Measurements from ENCODE around the gene MIA. TPM values are rescaled to one million over a fixed set of nuclear protein-coding genes. Genes with fewer than 3 reads are reported as not detected.
"Not testable (repeated sequence)": the region's sequence is repeated elsewhere in the genome, so short reads cannot be mapped to it uniquely, and the experiment has no call there.

The MIA gene
- polyA plus RNA-seq, 3 donors from 2014 or later: not detected

- Mint-ChIP-seq H3K9me3 (no peaks in the 10 kb centered on the region), H3K27me3 (ENCODE audit: low read depth in 3 of 3) (peaks cover 10 to 20% (median 14%) of the 10 kb centered on the region in 3 donors), H3K4me1 (peaks cover 83 to 92% of the 10 kb centered on the region in 2 donors), H3K36me3 (peaks cover 3 to 17% (median 16%) of the 10 kb centered on the region in 3 donors), H3K27ac (peak overlapping the region; percentile 89 to 98 (median 95)), H3K4me3 (peak overlapping the region; percentile 24 to 77 (median 66))
- peak; percentile 70 to 78 (median 73) for DNase-seq
These were observed 31.3 kb downstream of the MIA start for GRCh38 chr19:40806423-40807146.

- no peak for DNase-seq
- H3K36me3 Mint-ChIP-seq: peaks cover 3 to 13% (median 11%) of the 10 kb centered on the region in 3 donors
These were observed 32.1 kb downstream of the MIA start for GRCh38 chr19:40807147-40808020.

DNA sequence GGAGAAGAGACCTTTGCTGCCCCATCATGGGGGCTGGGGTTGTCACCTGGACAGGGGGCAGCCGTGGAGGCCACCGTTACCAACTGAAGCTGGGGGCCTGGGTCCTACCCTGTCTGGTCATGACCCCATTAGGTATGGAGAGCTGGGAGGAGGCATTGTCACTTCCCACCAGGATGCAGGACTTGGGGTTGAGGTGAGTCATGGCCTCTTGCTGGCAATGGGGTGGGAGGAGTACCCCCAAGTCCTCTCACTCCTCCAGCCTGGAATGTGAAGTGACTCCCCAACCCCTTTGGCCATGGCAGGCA, 32.7 kb downstream of the MIA start:
- no peaks in the 10 kb centered on the region for H3K9me3 Mint-ChIP-seq
- peaks cover 83 to 89% of the 10 kb centered on the region in 2 donors for H3K4me1 Mint-ChIP-seq
- H3K36me3 Mint-ChIP-seq: peaks cover 3 to 12% (median 9%) of the 10 kb centered on the region in 3 donors
- DNase-seq: no peak
- H3K4me3 Mint-ChIP-seq: peak overlapping the region in 2 of 5 donors; percentile 17 to 29
- peaks cover 10 to 21% (median 16%) of the 10 kb centered on the region in 3 donors for H3K27me3 Mint-ChIP-seq (ENCODE audit: low read depth in 3 of 3)
- H3K27ac Mint-ChIP-seq: peak overlapping the region in 4 of 6 donors; percentile 89 to 98 (median 93)

More at GRCh38 chr19:40807147-40808020, 32.1 kb downstream of the MIA start:
- H3K27ac Mint-ChIP-seq: peak overlapping the region; percentile 56 to 98 (median 92)
- H3K4me3 Mint-ChIP-seq: peak overlapping the region; percentile 38 to 77 (median 66)
- no peaks in the 10 kb centered on the region for H3K9me3 Mint-ChIP-seq
- H3K27me3 Mint-ChIP-seq (ENCODE audit: low read depth in 3 of 3): peaks cover 10 to 22% (median 16%) of the 10 kb centered on the region in 3 donors
- H3K4me1 Mint-ChIP-seq: peaks cover 83 to 92% of the 10 kb centered on the region in 2 donors

DNA sequence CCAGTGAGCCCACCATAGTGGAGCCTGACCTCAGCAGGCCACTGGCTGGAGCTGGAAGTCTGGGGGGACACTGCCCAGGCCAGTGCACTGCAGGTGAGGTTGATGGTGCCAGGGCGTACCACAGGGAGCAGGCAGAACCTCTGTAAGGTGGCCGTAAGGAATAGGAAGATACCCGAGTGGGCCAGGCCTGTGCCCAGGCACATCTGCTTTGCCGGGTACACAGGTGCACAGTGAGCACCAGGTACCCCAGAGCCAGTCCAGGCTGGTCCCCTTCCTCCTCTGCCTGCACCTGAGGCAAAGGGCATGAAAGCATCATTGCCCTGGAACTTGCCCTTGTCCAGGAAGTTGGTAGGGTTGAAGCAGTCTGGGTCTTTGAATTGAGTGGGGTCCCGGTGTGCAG, 33.2 kb downstream of the MIA start:
- DNase-seq: no peak
- Mint-ChIP-seq H3K4me1 (peaks cover 78 to 83% of the 10 kb centered on the region in 2 donors), H3K27ac (peak overlapping the region in 2 of 6 donors; percentile 61 to 97), H3K36me3 (peaks cover 3 to 12% (median 9%) of the 10 kb centered on the region in 3 donors), H3K9me3 (no peaks in the 10 kb centered on the region), H3K27me3 (ENCODE audit: low read depth in 3 of 3) (peaks cover 10 to 19% (median 14%) of the 10 kb centered on the region in 3 donors), H3K4me3 (peak overlapping the region in 4 of 5 donors; percentile 26 to 48 (median 41))

DNA sequence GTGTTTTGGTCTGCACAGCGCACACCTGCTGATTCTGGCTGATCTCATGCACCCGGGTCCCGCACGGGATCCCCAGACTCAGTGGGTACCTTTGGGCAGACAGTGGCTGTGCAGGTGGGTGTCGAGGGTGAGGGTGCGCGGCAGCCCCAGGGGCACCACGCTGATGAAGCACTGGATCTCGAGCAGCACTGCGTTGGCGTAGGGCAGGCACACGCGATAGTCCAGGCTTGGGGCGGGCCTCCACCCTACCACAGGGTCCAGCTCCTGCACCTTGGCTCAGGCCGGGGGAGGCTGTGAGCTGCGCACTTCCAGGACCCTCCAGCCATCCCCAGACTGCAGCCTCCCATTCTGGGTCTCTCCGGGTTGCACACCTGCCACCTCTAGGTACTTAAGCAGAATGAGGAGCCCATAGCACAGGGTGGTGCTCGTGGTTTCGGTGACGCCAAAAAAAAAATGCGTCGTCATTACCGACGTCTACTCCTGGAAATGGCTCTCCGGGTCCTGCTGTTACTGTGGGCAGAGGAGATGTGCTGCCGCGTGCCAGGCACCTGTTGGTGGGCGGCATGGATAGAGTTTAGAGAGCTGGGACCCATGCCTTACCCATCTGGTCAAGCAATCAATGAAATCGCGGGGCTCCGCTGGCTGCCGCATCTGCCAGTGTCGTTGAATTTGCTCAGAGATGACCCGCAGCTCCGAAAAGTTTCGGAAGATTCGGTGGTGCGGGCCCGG, 34.2 kb downstream of the MIA start:
- no peak for DNase-seq
- Mint-ChIP-seq H3K9me3 (no peaks in the 10 kb centered on the region), H3K4me3 (peak overlapping the region; percentile 6 to 99 (median 96)), H3K27me3 (ENCODE audit: low read depth in 3 of 3) (peaks cover 10 to 17% (median 16%) of the 10 kb centered on the region in 3 donors), H3K27ac (peak overlapping the region in 2 of 6 donors; percentile 48 to 53), H3K36me3 (peaks cover 3 to 6% (median 5%) of the 10 kb centered on the region in 3 donors), H3K4me1 (peaks cover 67 to 73% of the 10 kb centered on the region in 2 donors)

DNA sequence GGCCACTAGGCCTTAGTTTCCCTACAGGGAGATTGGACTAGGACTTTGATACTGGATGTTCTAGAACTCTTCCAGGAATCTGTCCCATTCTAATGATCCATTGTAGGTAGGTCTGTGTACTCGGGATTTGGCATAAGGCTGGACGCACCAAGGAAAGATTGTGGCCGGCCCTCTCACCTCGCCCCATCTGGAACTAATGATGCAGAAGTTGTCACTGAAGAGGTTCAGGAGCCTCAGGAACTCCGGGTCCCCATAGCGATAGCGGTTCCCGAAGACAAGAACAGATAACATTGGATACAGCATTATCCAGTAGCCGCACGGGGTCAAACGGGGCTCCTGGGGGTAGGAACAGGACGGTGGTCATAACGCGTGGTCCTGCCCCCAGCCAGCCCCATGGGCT, 34.8 kb downstream of the MIA start:
- Mint-ChIP-seq H3K27me3 (ENCODE audit: low read depth in 3 of 3) (peaks cover 10 to 16% (median 15%) of the 10 kb centered on the region in 3 donors), H3K9me3 (no peaks in the 10 kb centered on the region), H3K4me3 (peak overlapping the region; percentile 96 to 99 (median 98)), H3K27ac (peak overlapping the region in 4 of 6 donors; percentile 48 to 95 (median 53)), H3K36me3 (peaks cover 3 to 6% (median 5%) of the 10 kb centered on the region in 3 donors), H3K4me1 (peaks cover 61 to 67% of the 10 kb centered on the region in 2 donors)
- DNase-seq: no peak

GRCh38 chr19:40810649-40811408, 35.5 kb downstream of the MIA start:
- not testable (repeated sequence) for H3K36me3 Mint-ChIP-seq, H3K9me3 Mint-ChIP-seq
- peak overlapping the region; percentile 75 to 96 (median 96) for H3K27ac Mint-ChIP-seq
- peaks cover 10 to 16% (median 15%) of the 10 kb centered on the region in 3 donors for H3K27me3 Mint-ChIP-seq (ENCODE audit: low read depth in 3 of 3)
- peak overlapping the region; percentile 96 to 99 (median 98) for H3K4me3 Mint-ChIP-seq
- DNase-seq: peak; percentile 65 to 77 (median 74)
- peaks cover 54 to 60% of the 10 kb centered on the region in 2 donors for H3K4me1 Mint-ChIP-seq

DNA sequence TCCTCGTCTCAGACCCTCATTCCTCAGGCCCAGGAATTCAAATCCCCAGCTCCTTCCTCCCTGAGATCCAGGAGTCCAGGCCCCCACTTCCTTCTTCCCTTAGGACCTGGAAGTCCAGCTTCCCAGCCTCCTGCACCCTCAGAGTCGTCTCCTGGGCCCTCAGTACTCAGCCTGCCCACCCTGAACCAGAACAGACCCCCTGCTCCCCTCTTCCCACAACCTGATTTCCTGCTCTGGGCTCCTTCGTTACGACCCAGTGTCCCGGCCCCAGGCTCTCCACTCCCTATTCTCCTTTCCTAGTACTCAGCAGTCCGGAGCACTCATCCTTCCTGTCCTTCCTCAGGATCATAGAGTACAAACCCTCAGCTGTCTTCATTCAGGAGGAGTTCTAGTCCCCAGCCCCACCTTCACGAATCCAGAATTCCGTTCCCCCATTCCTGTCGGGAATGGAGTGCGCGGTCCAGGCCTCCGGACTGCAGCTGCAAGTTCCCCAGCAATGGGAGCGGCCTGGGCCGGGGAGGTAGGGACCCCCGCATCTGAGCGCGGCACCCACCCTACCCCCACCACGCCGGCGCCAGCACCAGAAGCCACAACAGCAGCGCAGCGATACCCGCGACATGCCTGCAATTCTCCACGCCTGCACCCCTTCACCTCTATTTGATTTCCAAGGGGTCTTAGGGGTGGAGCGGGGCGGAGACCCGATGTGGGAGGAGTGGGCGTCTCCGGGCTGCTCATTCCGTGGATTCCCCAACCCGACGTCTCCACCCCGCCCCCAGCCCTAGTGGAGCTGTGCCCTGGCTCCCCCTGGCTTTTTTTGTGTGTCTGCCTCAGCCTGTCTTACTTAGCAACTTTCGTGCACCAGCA, 36.4 kb downstream of the MIA start:
- H3K27ac Mint-ChIP-seq: peak overlapping the region; percentile 78 to 96 (median 96)
- no peaks in the 10 kb centered on the region for H3K9me3 Mint-ChIP-seq
- DNase-seq: no peak

GRCh38 chr19:40812571-40812970, 37.2 kb downstream of the MIA start:
- peak overlapping the region; percentile 30 to 95 (median 82) for H3K27ac Mint-ChIP-seq
- DNase-seq, H3K36me3 Mint-ChIP-seq, H3K9me3 Mint-ChIP-seq: not testable (repeated sequence)
- H3K4me1 Mint-ChIP-seq: peaks cover 38 to 43% of the 10 kb centered on the region in 2 donors
- H3K4me3 Mint-ChIP-seq: peak overlapping the region; percentile 58 to 99 (median 87)
- peaks cover 8 to 14% (median 8%) of the 10 kb centered on the region in 3 donors for H3K27me3 Mint-ChIP-seq (ENCODE audit: low read depth in 3 of 3)

More for the DNA sequence above, 36.4 kb downstream of the MIA start:
- Mint-ChIP-seq H3K4me1 (peaks cover 45 to 51% of the 10 kb centered on the region in 2 donors), H3K4me3 (peak overlapping the region; percentile 87 to 99 (median 98)), H3K27me3 (ENCODE audit: low read depth in 3 of 3) (peaks cover 10 to 15% (median 12%) of the 10 kb centered on the region in 3 donors), H3K36me3 (peaks cover 2 to 6% (median 5%) of the 10 kb centered on the region in 3 donors)

- H3K27ac Mint-ChIP-seq: peak overlapping the region in 5 of 6 donors; percentile 30 to 95 (median 80)
- peaks cover 40 to 45% of the 10 kb centered on the region in 2 donors for H3K4me1 Mint-ChIP-seq
- peaks cover 0 to 6% (median 5%) of the 10 kb centered on the region in 3 donors for H3K36me3 Mint-ChIP-seq
- H3K27me3 Mint-ChIP-seq (ENCODE audit: low read depth in 3 of 3): peaks cover 4 to 11% (median 6%) of the 10 kb centered on the region in 3 donors
- peak overlapping the region in 1 of 5 donors; percentile 99 for H3K4me3 Mint-ChIP-seq
- H3K9me3 Mint-ChIP-seq: no peaks in the 10 kb centered on the region
- DNase-seq: no peak
These were observed 37.9 kb downstream of the MIA start for GRCh38 chr19:40813182-40813581.

DNA sequence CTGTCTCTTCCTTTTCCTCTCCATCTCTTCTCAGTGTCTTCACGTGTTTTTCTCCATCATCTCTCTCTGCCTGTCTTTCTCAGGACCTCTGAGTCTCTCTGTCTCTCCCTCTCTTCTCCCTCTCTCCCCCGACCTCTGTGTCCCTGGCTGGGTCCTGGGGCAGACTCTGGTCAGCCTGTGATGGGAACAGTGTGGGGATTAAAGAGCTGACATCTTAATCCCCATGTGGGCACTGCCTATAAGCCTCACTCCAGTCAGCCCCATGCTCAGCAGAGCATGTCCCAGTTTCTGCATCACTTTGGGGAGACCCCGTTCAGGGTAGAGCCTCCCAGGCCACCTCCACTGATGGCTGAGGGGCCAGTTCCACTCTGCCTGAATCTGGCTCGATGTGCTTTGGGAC, 39.9 kb downstream of the MIA start:
- peaks cover 5 to 16% (median 6%) of the 10 kb centered on the region in 3 donors for H3K27me3 Mint-ChIP-seq (ENCODE audit: low read depth in 3 of 3)
- no peak overlapping the region for H3K4me3 Mint-ChIP-seq
- DNase-seq: no peak
- peak overlapping the region in 5 of 6 donors; percentile 3 to 55 (median 23) for H3K27ac Mint-ChIP-seq
- no peaks in the 10 kb centered on the region for H3K9me3 Mint-ChIP-seq
- peaks cover 0 to 6% (median 5%) of the 10 kb centered on the region in 3 donors for H3K36me3 Mint-ChIP-seq
- peaks cover 46 to 52% of the 10 kb centered on the region in 2 donors for H3K4me1 Mint-ChIP-seq

All from immature natural killer cell (primary cell).